HG03103 (cell line): ENCODE results near the gene TMEM37.

Experiments
- ATAC-seq: cut with Tn5 transposase; IDR thresholded peaks from one replicate; pipeline ENCODE4 v1.9.1; 2021; ENCODE audit warnings: low read depth; ENCODE audit not compliant: unreplicated experiment

TMEM37 gene

DNA sequence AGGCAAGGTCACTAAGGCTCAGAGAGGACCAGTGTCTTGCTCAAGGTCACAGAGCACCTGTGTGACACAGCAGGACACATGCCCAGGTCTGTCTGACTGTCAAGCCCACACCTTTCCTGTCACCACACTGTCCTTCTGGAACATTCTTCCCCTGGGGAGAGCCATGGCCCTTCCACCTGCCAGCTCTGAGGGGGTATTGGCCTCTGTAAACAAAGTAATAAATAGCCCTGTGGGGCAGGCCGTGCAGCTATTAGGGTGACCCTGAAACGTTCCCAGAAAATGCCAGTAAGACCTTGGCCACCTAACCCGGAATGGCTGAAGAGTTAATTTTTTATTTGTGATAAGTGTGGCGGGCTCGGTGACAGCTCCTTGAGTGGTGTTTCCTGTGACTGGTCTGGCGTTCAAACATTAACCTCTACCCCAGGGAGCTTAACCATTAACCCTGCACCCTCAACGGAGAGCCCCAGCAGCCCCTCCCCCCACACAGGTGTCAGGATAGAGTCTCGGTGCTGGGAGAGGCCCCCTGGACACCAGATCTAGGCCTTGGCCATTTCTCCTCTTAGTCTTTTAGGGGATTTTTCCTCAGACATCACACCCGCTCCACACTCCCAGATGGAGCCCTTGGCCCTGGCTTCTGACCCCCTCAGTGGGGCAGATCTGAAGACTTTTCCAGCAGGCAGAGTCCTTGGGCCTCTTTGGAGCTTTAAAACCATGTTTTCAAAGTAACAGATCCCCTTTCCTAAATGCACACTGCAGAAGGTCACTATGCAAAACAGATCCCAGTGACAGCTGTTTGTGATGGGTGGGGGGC, 56.0 kb downstream of the TMEM37 start:
- ATAC-seq: peak; percentile 68
